GM23248 (cell line): ENCODE results near the gene SNRK.

Experiments used
- EZH2 ChIP-seq: fragments of 200-600 bp; sonication (generic); IDR thresholded peaks from 2 replicates; pipeline ENCODE4 v1.6.1; 2018; ENCODE audit warnings: antibody characterized with exemption, mild to moderate bottlenecking; ENCODE audit not compliant: insufficient read depth, poor library complexity, severe bottlenecking
- EZH2phosphoT487 ChIP-seq: fragments of 200-600 bp; sonication (generic); IDR thresholded peaks from 2 replicates; pipeline ENCODE4 v1.6.1; 2018; ENCODE audit warnings: antibody characterized with exemption, moderate library complexity, mild to moderate bottlenecking, low read depth; ENCODE audit not compliant: insufficient read depth

- TF ChIP-seq EZH2 = no peak
- TF ChIP-seq EZH2phosphoT487 = no peak
Observed at GRCh38 chr3:43281020-43281419, 5.3 kb upstream of the SNRK start.
